GM18951 (cell line): Measurements from ENCODE around the gene HSF5.
"Not testable (repeated sequence)": the region's sequence is repeated elsewhere in the genome, so short reads cannot be mapped to it uniquely, and the experiment has no call there.

Experiments used
- POLR2A ChIP-seq: IDR thresholded peaks from 4 replicates; pipeline ENCODE4 v1.6.1; 2011; ENCODE audit warnings: mild to moderate bottlenecking; ENCODE audit not compliant: insufficient read length, insufficient read depth; ENCODE audit errors: extremely low read depth
- in situ Hi-C: fragments of 300-500 bp; cut with MboI; formaldehyde crosslinking; loops from one replicate; pipeline ENCODE4 v1.12.0; 2022; ENCODE audit warnings: low sequenced_read_pairs, mixed read lengths, inconsistent platforms; ENCODE audit not compliant: unreplicated experiment

HSF5 gene

DNA sequence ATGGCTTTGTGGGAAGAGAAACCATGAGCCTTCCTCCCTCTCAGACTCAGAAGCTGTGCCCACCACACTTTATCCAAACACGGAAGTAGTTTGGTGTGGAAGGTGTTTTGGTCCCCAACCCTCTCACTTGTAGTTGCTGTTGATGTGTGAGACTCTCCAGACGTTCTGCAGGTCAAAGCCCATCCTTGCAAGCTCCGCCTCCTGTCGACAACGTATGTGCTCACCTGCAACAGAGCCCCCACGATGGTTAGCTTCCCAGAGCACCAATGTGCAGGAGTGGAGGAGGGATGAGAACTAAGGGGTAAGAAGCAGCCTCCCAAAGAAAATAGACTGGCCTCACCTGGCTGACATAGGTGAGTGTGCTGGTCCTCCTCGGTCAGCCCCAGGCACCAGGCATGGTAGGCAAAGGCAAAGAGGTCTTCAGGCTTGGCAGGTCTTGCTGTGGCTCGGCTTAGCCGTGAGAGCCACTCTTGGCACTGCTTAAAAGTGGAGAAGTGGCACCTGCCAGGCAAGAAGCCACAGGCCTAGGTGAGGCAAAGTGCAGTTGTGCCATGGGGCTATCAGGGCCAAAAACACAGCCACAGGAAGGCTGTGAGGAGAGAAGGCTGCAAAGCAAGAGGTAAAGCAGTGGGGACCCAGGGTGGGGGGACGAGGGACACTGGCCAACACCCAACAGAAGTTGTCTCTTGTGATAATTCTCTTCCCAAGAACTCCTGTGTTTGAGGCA is 20.3 kb upstream of the HSF5 start:
- no peak for TF ChIP-seq POLR2A
- in situ Hi-C loops, result no loop called here

DNA sequence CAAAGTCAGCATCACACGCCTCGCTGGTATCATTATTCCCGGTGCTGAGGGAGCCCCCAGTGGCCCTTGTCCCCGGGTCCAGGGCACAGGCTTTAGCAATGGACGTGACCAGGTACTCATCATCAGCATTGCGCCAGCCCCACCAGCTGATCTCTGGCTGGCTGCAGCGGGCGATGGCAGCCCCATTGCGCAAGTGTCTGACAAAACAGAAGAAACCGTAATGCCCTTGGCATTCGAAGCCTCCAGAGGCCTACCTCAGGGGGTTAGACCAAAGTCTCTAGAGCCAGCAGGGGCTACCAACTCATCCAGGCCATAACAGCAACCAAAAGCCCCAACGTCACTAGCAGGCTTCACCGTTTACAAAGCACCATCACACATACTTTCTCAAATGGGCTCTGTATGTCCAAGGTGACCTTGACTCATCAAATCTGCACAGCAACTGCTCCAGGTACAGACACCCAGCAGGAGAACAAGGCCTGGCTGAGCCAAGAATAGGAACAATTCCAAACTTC is 19.0 kb upstream of the HSF5 start:
- in situ Hi-C loops, result no loop called here
- TF ChIP-seq POLR2A, result no peak

DNA sequence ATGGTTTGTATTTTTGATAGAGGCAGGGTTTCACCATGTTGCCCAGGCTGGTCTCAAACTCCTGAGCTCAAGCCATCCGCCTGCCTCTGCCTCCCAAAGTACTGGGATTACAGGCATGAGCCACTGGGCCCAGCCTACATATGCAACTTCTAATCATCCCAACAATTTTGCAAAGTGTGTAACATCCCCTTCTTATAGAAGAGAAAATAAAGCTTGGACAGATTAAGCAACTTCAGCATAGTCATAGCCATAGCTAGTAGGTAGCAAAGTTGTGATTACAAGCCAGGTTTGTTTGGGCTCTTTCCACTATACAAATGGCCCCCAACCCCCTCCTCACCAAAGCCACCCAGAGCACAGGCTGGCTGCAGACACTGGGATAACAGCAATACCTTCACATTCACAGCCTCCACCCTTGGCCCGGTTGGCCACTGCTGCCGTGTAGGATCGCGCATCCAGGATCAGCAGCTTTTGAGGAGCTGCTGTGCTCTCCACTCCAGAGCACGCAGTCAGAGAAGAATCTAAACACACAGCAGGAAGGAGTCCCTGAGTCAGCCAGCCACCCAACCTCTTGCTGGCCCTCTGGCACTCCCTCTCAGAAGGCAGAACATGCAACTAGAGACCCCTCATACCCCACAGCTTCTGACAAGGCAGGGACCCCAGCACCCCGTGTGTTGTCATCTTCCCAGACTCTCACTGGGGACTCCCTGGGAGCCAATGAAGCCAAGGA is 18.3 kb upstream of the HSF5 start:
- in situ Hi-C loops, result no loop called here

GRCh38 chr17:58504826-58505351 is 16.7 kb upstream of the HSF5 start:
- no peak for TF ChIP-seq POLR2A
- in situ Hi-C loops, result no loop called here

More for the DNA sequence above, 18.3 kb upstream of the HSF5 start:
- no peak for TF ChIP-seq POLR2A

DNA sequence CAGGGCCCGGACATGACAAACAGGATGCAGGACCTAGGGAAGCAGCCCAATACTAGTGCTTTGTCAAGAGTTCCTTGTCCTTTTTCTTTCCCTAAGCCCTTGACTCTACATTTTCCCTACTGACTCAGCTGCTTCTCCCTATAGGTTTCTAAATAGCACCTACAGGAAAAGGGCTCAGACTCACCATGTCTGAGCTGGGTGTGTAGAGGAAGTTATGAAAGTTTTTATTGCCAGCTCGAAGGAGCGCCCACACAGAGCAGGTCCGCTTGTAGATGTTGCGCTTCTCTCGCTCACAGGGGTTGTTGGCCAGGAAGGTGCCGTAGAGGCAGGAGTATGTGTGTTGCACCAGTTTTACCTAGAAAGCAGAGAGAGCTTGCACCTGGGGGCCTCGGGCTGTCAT is 15.7 kb upstream of the HSF5 start:
- TF ChIP-seq POLR2A, result no peak

GRCh38 chr17:58503134-58503533 is 14.9 kb upstream of the HSF5 start:
- in situ Hi-C loops, result not testable (repeated sequence)

More for the DNA sequence above, 15.7 kb upstream of the HSF5 start:
- in situ Hi-C loops, result no loop called here

DNA sequence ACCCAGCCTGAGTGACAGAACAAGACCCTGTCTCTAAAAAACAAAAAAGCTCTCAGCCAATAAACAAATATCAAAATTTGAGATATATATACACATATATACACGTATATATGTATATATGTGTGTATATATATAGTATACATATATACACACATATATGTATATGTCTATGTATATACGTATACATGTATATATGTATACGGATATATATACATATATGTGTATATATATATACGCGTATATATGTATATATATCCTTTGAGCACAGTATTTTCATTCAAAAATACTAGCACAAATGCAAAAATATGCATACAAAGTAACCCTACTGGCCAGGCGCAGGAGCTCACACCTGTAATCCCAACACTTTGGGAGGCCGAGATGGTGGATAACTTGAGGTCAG is 13.2 kb upstream of the HSF5 start:
- TF ChIP-seq POLR2A, result no peak
- in situ Hi-C loops, result no loop called here

DNA sequence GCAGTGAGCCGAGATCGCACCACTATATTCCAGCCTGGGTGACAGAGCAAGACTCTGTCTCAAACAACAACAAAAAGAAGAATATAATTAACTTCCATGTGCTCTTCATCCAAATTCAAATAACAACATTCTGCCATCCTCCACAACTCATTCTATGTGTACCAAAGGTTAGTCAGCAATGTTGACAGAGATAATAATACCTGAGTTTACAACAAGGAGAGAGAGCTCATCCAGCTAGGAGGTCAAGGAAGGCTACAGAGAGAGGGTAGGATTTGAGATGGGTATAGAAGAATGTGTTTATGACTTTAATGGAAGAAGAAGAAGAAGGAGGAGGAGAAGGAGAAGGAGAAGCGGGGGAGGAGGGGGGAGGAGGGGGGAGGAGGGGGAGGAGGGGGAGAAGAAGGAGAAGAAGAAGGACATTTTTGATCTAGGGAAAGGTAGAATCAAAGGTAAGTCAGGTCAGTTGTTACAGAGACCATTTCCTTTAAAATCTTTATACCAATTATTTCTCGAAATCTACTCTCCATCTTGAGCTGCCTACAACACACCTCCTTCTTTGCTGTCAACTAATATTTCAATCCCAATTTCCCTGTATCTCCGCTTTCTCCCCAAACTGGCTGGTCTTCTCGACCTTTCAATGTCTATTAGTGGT is 10.1 kb upstream of the HSF5 start:
- no peak for TF ChIP-seq POLR2A
- in situ Hi-C loops, result no loop called here

- no peak for TF ChIP-seq POLR2A
- in situ Hi-C loops, result no loop called here
Measured at GRCh38 chr17:58493506-58493905, 5.3 kb upstream of the HSF5 start.

DNA sequence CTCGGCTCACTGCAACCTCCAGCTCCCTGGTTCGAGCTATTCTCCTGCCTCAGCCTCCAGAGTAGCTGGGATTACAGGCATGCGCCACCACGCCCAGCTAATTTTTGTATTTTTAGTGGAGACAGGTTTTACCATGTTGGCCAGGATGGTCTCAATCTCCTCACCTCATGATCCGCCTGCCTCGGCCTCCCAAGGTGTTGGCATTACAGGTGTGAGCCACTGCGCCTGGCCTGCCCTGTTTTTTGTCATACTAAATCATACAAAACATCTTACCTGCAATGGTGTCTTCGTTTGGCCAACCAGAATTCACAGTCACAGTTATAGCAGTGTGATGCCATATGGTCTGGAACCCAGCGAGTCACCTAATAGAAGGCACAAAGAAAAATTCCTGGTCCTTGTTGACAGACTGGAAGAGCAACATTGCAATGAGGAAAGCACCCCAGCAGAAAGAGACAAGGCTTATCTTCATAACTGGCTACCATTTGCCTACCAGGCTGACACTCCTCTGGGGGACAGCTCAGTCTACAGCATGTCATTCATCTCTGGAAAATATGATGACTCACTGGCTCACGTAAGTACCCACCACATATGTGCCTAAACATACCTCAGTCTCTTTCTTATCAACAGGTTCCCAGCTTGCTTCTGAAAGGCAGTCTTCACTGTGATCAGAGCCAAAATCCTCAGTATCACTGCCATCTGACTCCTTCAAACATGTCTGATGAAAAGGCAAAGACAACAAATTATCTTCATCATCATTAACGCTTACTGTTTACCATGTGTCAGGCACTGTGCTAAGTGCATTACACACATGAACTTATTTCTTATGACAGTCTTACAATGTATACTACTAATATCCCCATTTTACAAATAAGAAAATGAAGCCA is 4.3 kb upstream of the HSF5 start:
- in situ Hi-C loops, result no loop called here
- TF ChIP-seq POLR2A, result no peak

DNA sequence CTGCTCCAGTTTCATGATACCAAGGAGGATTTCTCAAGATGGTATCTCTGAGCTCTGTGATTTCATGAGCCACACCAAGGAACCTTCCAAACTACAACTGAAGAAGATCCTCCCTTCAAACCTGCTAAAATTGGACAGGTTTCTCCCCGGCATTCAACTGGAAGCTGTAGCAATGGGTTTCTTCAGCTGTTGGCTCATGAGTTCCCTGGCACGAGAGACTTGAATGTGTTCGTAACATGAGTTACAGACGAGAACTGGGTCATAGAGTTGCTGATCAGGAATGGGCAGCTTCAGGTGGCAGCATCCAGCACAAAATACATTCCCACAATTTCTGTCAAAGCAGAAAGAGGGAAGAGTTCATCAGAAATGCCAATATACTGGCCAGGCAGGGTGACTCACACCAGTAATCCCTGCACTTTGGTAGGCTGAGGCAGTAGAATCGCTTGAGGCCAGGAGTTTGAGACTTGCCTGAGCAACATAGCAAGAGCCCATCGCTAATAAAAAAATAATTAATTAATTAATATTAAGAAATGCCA is 3.4 kb upstream of the HSF5 start:
- no peak for TF ChIP-seq POLR2A
- in situ Hi-C loops, result no loop called here

DNA sequence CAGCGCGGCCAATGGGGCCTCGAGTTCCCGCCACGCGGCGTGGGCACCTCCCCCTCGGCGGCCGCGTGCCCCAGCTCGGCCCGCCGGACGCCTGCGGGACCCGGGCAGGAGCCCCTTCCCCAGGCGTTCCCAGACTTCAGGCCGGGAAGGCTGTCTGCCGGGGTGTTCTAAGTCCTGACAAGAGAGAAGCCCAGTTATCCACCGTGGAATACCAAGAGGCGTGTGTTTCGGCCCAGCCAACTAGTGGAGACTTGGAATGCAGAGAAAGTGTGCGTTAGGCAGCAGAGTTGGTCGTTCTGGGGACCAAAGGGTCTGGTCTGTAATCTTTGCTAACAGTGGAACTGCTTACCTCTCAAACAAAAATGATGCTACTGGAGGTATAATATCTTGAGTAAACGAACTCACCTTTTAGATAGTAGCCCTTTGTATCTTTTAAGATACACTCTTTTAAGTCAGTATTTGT is 251 bp upstream of the HSF5 start:
- no peak for TF ChIP-seq POLR2A

More for the DNA sequence above, 251 bp upstream of the HSF5 start:
- in situ Hi-C loops, result no loop called here
